ENCODE measurements around the gene ST3GAL6. TPM values are rescaled to one million over a fixed set of nuclear protein-coding genes. Genes with fewer than 3 reads are reported as not detected.

ST3GAL6 gene
- total and polyA plus RNA-seq, 2 experiments from 2014 or later = 41.1 to 41.7 TPM

GRCh38 chr3:98722389-98722788 lies 40.8 kb upstream of the ST3GAL6 start:
- no peak for TF ChIP-seq CTCF (IDR thresholded peaks at IDR 0.05; ENCODE audit: low read depth, low read length)
- H3K4me3 ChIP-seq = no peak overlapping the region
- H3K4me1 ChIP-seq (ENCODE audit: low read depth) = no peaks in the 10 kb centered on the region
- H3K27me3 ChIP-seq = no peaks in the 10 kb centered on the region
- no peak overlapping the region for H3K27ac ChIP-seq
- no peak for DNase-seq (ENCODE audit: low read depth in 1 of 2, low spot score in 1 of 2)
- H3K36me3 ChIP-seq = no peaks in the 10 kb centered on the region
- no peaks in the 10 kb centered on the region for H3K9me3 ChIP-seq (ENCODE audit: low read depth)

- H3K9me3 ChIP-seq (ENCODE audit: low read depth) = no peaks in the 10 kb centered on the region
- H3K36me3 ChIP-seq = no peaks in the 10 kb centered on the region
- H3K27me3 ChIP-seq = no peaks in the 10 kb centered on the region
- no peak for DNase-seq (ENCODE audit: low read depth in 1 of 2, low spot score in 1 of 2)
- H3K27ac ChIP-seq = no peak overlapping the region
- H3K4me3 ChIP-seq = no peak overlapping the region
- H3K4me1 ChIP-seq (ENCODE audit: low read depth) = no peaks in the 10 kb centered on the region
- TF ChIP-seq CTCF (IDR thresholded peaks at IDR 0.05; ENCODE audit: low read depth, low read length) = no peak
Measured at GRCh38 chr3:98725352-98725751, 37.8 kb upstream of the ST3GAL6 start.

- no peak overlapping the region for H3K4me3 ChIP-seq
- H3K27me3 ChIP-seq = no peaks in the 10 kb centered on the region
- no peaks in the 10 kb centered on the region for H3K36me3 ChIP-seq
- H3K27ac ChIP-seq = no peak overlapping the region
- TF ChIP-seq CTCF (IDR thresholded peaks at IDR 0.05; ENCODE audit: low read depth, low read length) = no peak
- no peak for DNase-seq (ENCODE audit: low read depth in 1 of 2, low spot score in 1 of 2)
- no peaks in the 10 kb centered on the region for H3K9me3 ChIP-seq (ENCODE audit: low read depth)
- H3K4me1 ChIP-seq (ENCODE audit: low read depth) = no peaks in the 10 kb centered on the region
Measured at GRCh38 chr3:98726084-98726483, 37.1 kb upstream of the ST3GAL6 start.

GRCh38 chr3:98727638-98728037 lies 35.5 kb upstream of the ST3GAL6 start:
- Histone ChIP-seq H3K9me3 (ENCODE audit: low read depth) (no peaks in the 10 kb centered on the region), H3K27me3 (no peaks in the 10 kb centered on the region), H3K27ac (no peak overlapping the region), H3K4me3 (no peak overlapping the region), H3K4me1 (ENCODE audit: low read depth) (no peaks in the 10 kb centered on the region), H3K36me3 (no peaks in the 10 kb centered on the region)
- TF ChIP-seq CTCF (IDR thresholded peaks at IDR 0.05; ENCODE audit: low read depth, low read length) = no peak
- no peak for DNase-seq (ENCODE audit: low read depth in 1 of 2, low spot score in 1 of 2)

- Histone ChIP-seq H3K9me3 (ENCODE audit: low read depth) (no peaks in the 10 kb centered on the region), H3K27ac (no peak overlapping the region), H3K4me1 (ENCODE audit: low read depth) (no peaks in the 10 kb centered on the region), H3K4me3 (no peak overlapping the region), H3K36me3 (no peaks in the 10 kb centered on the region), H3K27me3 (no peaks in the 10 kb centered on the region)
- TF ChIP-seq CTCF (IDR thresholded peaks at IDR 0.05; ENCODE audit: low read depth, low read length) = no peak
- no peak for DNase-seq (ENCODE audit: low read depth in 1 of 2, low spot score in 1 of 2)
Measured at GRCh38 chr3:98728672-98729071, 34.5 kb upstream of the ST3GAL6 start.

- no peak overlapping the region for H3K4me3 ChIP-seq
- no peak for DNase-seq (ENCODE audit: low read depth in 1 of 2, low spot score in 1 of 2)
- no peaks in the 10 kb centered on the region for H3K27me3 ChIP-seq
- no peaks in the 10 kb centered on the region for H3K36me3 ChIP-seq
- H3K4me1 ChIP-seq (ENCODE audit: low read depth) = peaks cover 13% of the 10 kb centered on the region
- no peaks in the 10 kb centered on the region for H3K9me3 ChIP-seq (ENCODE audit: low read depth)
- no peak for TF ChIP-seq CTCF (IDR thresholded peaks at IDR 0.05; ENCODE audit: low read depth, low read length)
- H3K27ac ChIP-seq = no peak overlapping the region
Measured at GRCh38 chr3:98730338-98730737, 32.8 kb upstream of the ST3GAL6 start.

Measured in cardiac muscle cell (in vitro differentiated cells and primary cell).